Measurements from ENCODE around the gene WEE1. TPM values are rescaled to one million over a fixed set of nuclear protein-coding genes. Genes with fewer than 3 reads are reported as not detected.
A peak's percentile ranks its signal among the peaks of the same experiment; 100 is the strongest.

WEE1 gene
- total and polyA plus RNA-seq, 11 donors: 14.5 to 89.2 (median 51.3) TPM

GRCh38 chr11:9568854-9569587, 4.4 kb upstream of the WEE1 start:
- peak; percentile 24 to 69 (median 42) for ATAC-seq
- H3K27me3 ChIP-seq: no peaks in the 10 kb centered on the region
- peak overlapping the region; percentile 61 to 96 (median 88) for H3K27ac ChIP-seq
- peak overlapping the region in 7 of 12 donors; percentile 1 to 40 (median 15) for H3K4me3 ChIP-seq
- intact Hi-C loops (cut with DNase I): no loop called here
- H3K36me3 ChIP-seq: no peaks in the 10 kb centered on the region
- DNase-seq: peak in 4 of 5 donors; percentile 45 to 60 (median 46)
- no peak for TF ChIP-seq CTCF (IDR thresholded peaks at IDR 0.05)
- TF ChIP-seq POLR2A (IDR thresholded peaks at IDR 0.05): peak in 1 of 2 donors; percentile 61
- WGBS, 4 donors: 14 to 25% (median 19%) methylated on average over 7 of the region's 7 CpGs
- H3K9me3 ChIP-seq: no peaks in the 10 kb centered on the region
- H3K4me1 ChIP-seq: peaks cover 9 to 55% (median 37%) of the 10 kb centered on the region in 12 donors

- Histone ChIP-seq H3K4me1 (peaks cover 9 to 55% (median 37%) of the 10 kb centered on the region in 12 donors), H3K27ac (peak overlapping the region; percentile 61 to 96 (median 88)), H3K36me3 (no peaks in the 10 kb centered on the region), H3K27me3 (no peaks in the 10 kb centered on the region), H3K4me3 (peak overlapping the region in 2 of 12 donors; percentile 10 to 23), H3K9me3 (no peaks in the 10 kb centered on the region)
- TF ChIP-seq CTCF (IDR thresholded peaks at IDR 0.05): no peak
- no peak for TF ChIP-seq POLR2A (IDR thresholded peaks at IDR 0.05)
- WGBS, 4 donors: 94 to 99% (median 98%) methylated on average over 5 of the region's 5 CpGs
- no peak for ATAC-seq
- no peak for DNase-seq
- intact Hi-C loops (cut with DNase I): loop anchor here in 4 of 10 donors (5.0 kb wide), 5 partner anchors 32 to 188 kb away; partner anchors contain the start of gene ZNF143 (in 1 of the 4)
These were observed 3.8 kb upstream of the WEE1 start for GRCh38 chr11:9569588-9570164.

- Histone ChIP-seq H3K27me3 (no peaks in the 10 kb centered on the region), H3K4me3 (no peak overlapping the region), H3K4me1 (peaks cover 9 to 57% (median 36%) of the 10 kb centered on the region in 12 donors), H3K36me3 (no peaks in the 10 kb centered on the region), H3K9me3 (no peaks in the 10 kb centered on the region), H3K27ac (peak overlapping the region in 6 of 12 donors; percentile 78 to 96 (median 91))
- intact Hi-C loops (cut with DNase I): loop anchor here in 4 of 10 donors (5.0 kb wide), 5 partner anchors 33 to 187 kb away; partner anchors contain the start of gene ZNF143 (in 1 of the 4)
- no peak for DNase-seq
- TF ChIP-seq CTCF (IDR thresholded peaks at IDR 0.05) (no peak), POLR2A (IDR thresholded peaks at IDR 0.05) (no peak)
- 92 to 93% (median 93%) methylated on average over 9 of the region's 9 CpGs for WGBS, 4 donors
- ATAC-seq: no peak
These were observed 3.0 kb upstream of the WEE1 start for GRCh38 chr11:9570313-9571025.

Measured in heart left ventricle (tissue), 16 donors.